A673 (cell line): ENCODE data around the gene PRDM16.

Experiments
- CTCF ChIP-seq: fragments of 300-800, 200-600 bp; sonication (generic); conservative IDR thresholded peaks from 2 replicates; pipeline ENCODE4 v1.5.1; 2017; ENCODE audit warnings: low read depth, mild to moderate bottlenecking, antibody characterized with exemption, low read length, moderate library complexity, mixed read lengths
- EZH2 ChIP-seq: fragments of 200-600 bp; sonication (generic); IDR thresholded peaks from 2 replicates; pipeline ENCODE4 v1.6.1; 2017; ENCODE audit warnings: borderline replicate concordance, low read depth, mild to moderate bottlenecking, mixed read lengths, antibody characterized with exemption, low read length; ENCODE audit not compliant: poor library complexity, severe bottlenecking

GRCh38 chr1:3436901-3437300 is 367.9 kb downstream of the PRDM16 start:
- no peak for TF ChIP-seq CTCF
- TF ChIP-seq EZH2, result no peak
